Measurements from ENCODE around the gene ASPSCR1.

ASPSCR1 gene

GRCh38 chr17:81959362-81960129 lies 17.9 kb upstream of the ASPSCR1 start:
- peaks cover 23% of the 10 kb centered on the region for H3K4me1 ChIP-seq
- H3K4me3 ChIP-seq: peak overlapping the region; percentile 65
- no peaks in the 10 kb centered on the region for H3K36me3 ChIP-seq
- peaks cover 29% of the 10 kb centered on the region for H4K20me1 ChIP-seq
- H3K9ac ChIP-seq: 0 out of 2 replicates have a peak overlapping the region, but pooled peaks have one; percentile 24
- peak overlapping the region; percentile 97 for H3K4me2 ChIP-seq
- TF ChIP-seq Cebpa-rat (IDR thresholded peaks at IDR 0.05): no peak
- H3K27ac ChIP-seq: no peak overlapping the region
- H3K27me3 ChIP-seq: peaks cover 81% of the 10 kb centered on the region
- H3K9me3 ChIP-seq: no peaks in the 10 kb centered on the region

GRCh38 chr17:81960130-81960958 lies 17.1 kb upstream of the ASPSCR1 start:
- Histone ChIP-seq H4K20me1 (peaks cover 29% of the 10 kb centered on the region), H3K27ac (no peak overlapping the region), H3K36me3 (no peaks in the 10 kb centered on the region), H3K27me3 (peaks cover 89% of the 10 kb centered on the region), H3K4me2 (peak overlapping the region; percentile 97), H3K4me1 (peaks cover 24% of the 10 kb centered on the region), H3K4me3 (peak overlapping the region; percentile 65), H3K9me3 (no peaks in the 10 kb centered on the region), H3K9ac (no peak overlapping the region)
- TF ChIP-seq Cebpa-rat (IDR thresholded peaks at IDR 0.05): no peak

GRCh38 chr17:81961087-81961511 lies 16.3 kb upstream of the ASPSCR1 start, which contains the start of gene NOTUM:
NOTUM (minus strand) TSS chr17:81961187; CDS start chr17:81960909, 278 bp downstream.
- H3K9ac ChIP-seq: no peak within 1 kb of the TSS
- peak within 1 kb of the TSS; percentile 97 for H3K4me2 ChIP-seq
- H4K20me1 ChIP-seq: peaks cover 29% of the 10 kb centered on the region
- no peaks in the 10 kb centered on the region for H3K36me3 ChIP-seq
- peaks cover 31% of the 10 kb centered on the region for H3K4me1 ChIP-seq
- H3K27ac ChIP-seq: no peak within 1 kb of the TSS
- H3K4me3 ChIP-seq: peak within 1 kb of the TSS; percentile 65
- no peak for TF ChIP-seq Cebpa-rat (IDR thresholded peaks at IDR 0.05)
- H3K9me3 ChIP-seq: no peaks in the 10 kb centered on the region
- H3K27me3 ChIP-seq: peaks cover 96% of the 10 kb centered on the region

GRCh38 chr17:81961521-81962498 lies 15.6 kb upstream of the ASPSCR1 start:
- Histone ChIP-seq H3K27ac (no peak overlapping the region), H3K27me3 (peaks cover 100% of the 10 kb centered on the region), H3K9me3 (no peaks in the 10 kb centered on the region), H3K4me2 (peak overlapping the region; percentile 97), H3K9ac (no peak overlapping the region), H3K4me3 (peak overlapping the region; percentile 65), H3K4me1 (peaks cover 38% of the 10 kb centered on the region), H4K20me1 (peaks cover 29% of the 10 kb centered on the region), H3K36me3 (no peaks in the 10 kb centered on the region)
- TF ChIP-seq Cebpa-rat (IDR thresholded peaks at IDR 0.05): no peak

- Histone ChIP-seq H3K4me1 (peaks cover 48% of the 10 kb centered on the region), H3K9ac (no peak overlapping the region), H3K27me3 (peaks cover 97% of the 10 kb centered on the region)
Measured at GRCh38 chr17:81962499-81963441, 14.7 kb upstream of the ASPSCR1 start.

GRCh38 chr17:81964081-81964849 lies 13.2 kb upstream of the ASPSCR1 start:
- Histone ChIP-seq H3K9ac (no peak overlapping the region), H3K9me3 (no peaks in the 10 kb centered on the region), H3K4me1 (peaks cover 58% of the 10 kb centered on the region), H3K27me3 (peaks cover 82% of the 10 kb centered on the region), H3K27ac (no peak overlapping the region), H3K36me3 (no peaks in the 10 kb centered on the region), H4K20me1 (peaks cover 29% of the 10 kb centered on the region), H3K4me2 (no peak overlapping the region), H3K4me3 (no peak overlapping the region)
- TF ChIP-seq Cebpa-rat (IDR thresholded peaks at IDR 0.05): no peak

More at GRCh38 chr17:81962499-81963441, 14.7 kb upstream of the ASPSCR1 start:
- Histone ChIP-seq H4K20me1 (peaks cover 29% of the 10 kb centered on the region), H3K4me3 (no peak overlapping the region), H3K27ac (no peak overlapping the region), H3K4me2 (no peak overlapping the region), H3K36me3 (no peaks in the 10 kb centered on the region), H3K9me3 (no peaks in the 10 kb centered on the region)
- TF ChIP-seq Cebpa-rat (IDR thresholded peaks at IDR 0.05): no peak

- H3K27ac ChIP-seq: peak overlapping the region; percentile 82
- no peaks in the 10 kb centered on the region for H3K36me3 ChIP-seq
- H3K27me3 ChIP-seq: peaks cover 59% of the 10 kb centered on the region
- peaks cover 15% of the 10 kb centered on the region for H4K20me1 ChIP-seq
- H3K4me3 ChIP-seq: peak overlapping the region; percentile 59
- no peaks in the 10 kb centered on the region for H3K9me3 ChIP-seq
- H3K4me2 ChIP-seq: peak overlapping the region; percentile 100
- peaks cover 45% of the 10 kb centered on the region for H3K4me1 ChIP-seq
- peak overlapping the region; percentile 65 for H3K9ac ChIP-seq
- TF ChIP-seq Cebpa-rat (IDR thresholded peaks at IDR 0.05): no peak
Measured at GRCh38 chr17:81966343-81967243, 10.8 kb upstream of the ASPSCR1 start.
